IMR-90 (cell line): ENCODE results near the gene GOLIM4. TPM values are rescaled to one million over a fixed set of nuclear protein-coding genes. Genes with fewer than 3 reads are reported as not detected.

Experiments used
- ATAC-seq: fragments of 200-7000 bp; cut with Tn5 transposase; 2 replicates; pipeline ENCODE4 v1.9.1; 2020; ENCODE audit warnings: low read depth, mild to moderate bottlenecking, moderate library complexity
- BruUV-seq: library from RNA; stranded (reverse); fragments of 400-500 nt; replicated peaks from 2 replicates; lab custom pipeline; 2021; lab: Mats Ljungman, UMichigan
- CTCF ChIA-PET: fragments of 300-600 bp; formaldehyde crosslinking; extraction: SDS; loops from one replicate; lab custom pipeline; 2021; ENCODE audit warnings: antibody characterized with exemption; lab: Yijun Ruan, JAX
- POLR2A ChIA-PET: fragments of 300-600 bp; sonication (Branson Sonifier 250); formaldehyde crosslinking; loops from one replicate; lab custom pipeline; 2022; ENCODE audit warnings: antibody characterized with exemption; ENCODE audit not compliant: unreplicated experiment; lab: Charles Lee
- DNase-seq: peaks from one replicate; pipeline ENCODE4 v3.0.0; 2013
- H2AFZ ChIP-seq: replicated peaks from 2 replicates; pipeline ENCODE3; 2013; ENCODE audit warnings: low read length, mild to moderate bottlenecking; ENCODE audit not compliant: poor library complexity
- H2AK5ac ChIP-seq: 2 replicates; pipeline ENCODE4 v1.6.1; 2013; ENCODE audit warnings: low read depth, low read length, inconsistent platforms
- H2AK9ac ChIP-seq: replicated peaks from 2 replicates; pipeline ENCODE3; 2013; ENCODE audit warnings: mild to moderate bottlenecking, low read depth, low read length, moderate library complexity; ENCODE audit not compliant: poor library complexity
- H2BK120ac ChIP-seq: 2 replicates; pipeline ENCODE4 v1.6.1; 2013; ENCODE audit warnings: low read depth, low read length, inconsistent platforms
- H2BK15ac ChIP-seq: 3 replicates; pipeline ENCODE4 v1.6.1; 2013; ENCODE audit warnings: low read depth, low read length, inconsistent platforms
- H2BK20ac ChIP-seq: 2 replicates; pipeline ENCODE4 v1.6.1; 2013; ENCODE audit warnings: low read depth, mild to moderate bottlenecking, inconsistent platforms, low read length, moderate library complexity
- H2BK5ac ChIP-seq: 2 replicates; pipeline ENCODE4 v1.6.1; 2013; ENCODE audit warnings: mild to moderate bottlenecking, low read depth, low read length, inconsistent platforms; ENCODE audit not compliant: poor library complexity, severe bottlenecking
- H3K14ac ChIP-seq: replicated peaks from 2 replicates; pipeline ENCODE4 v1.6.1; 2013; ENCODE audit warnings: low read depth, low read length, inconsistent platforms
- H3K18ac ChIP-seq: 2 replicates; pipeline ENCODE4 v1.6.1; 2013; ENCODE audit warnings: low read depth, low read length, control low read depth
- H3K23ac ChIP-seq: 2 replicates; pipeline ENCODE4 v1.6.1; 2013; ENCODE audit warnings: low read depth, low read length, inconsistent platforms
- H3K27ac ChIP-seq: 2 replicates; pipeline ENCODE4 v1.5.1; 2013; ENCODE audit warnings: mild to moderate bottlenecking, control low read depth, low read length; ENCODE audit not compliant: insufficient read depth
- H3K27me3 ChIP-seq: 2 replicates; pipeline ENCODE4 v1.6.1; 2013; ENCODE audit warnings: low read length; ENCODE audit not compliant: control insufficient read depth, insufficient read depth
- H3K36me3 ChIP-seq: 2 replicates; pipeline ENCODE4 v1.6.1; 2013; ENCODE audit warnings: low read length, mixed read lengths; ENCODE audit not compliant: control insufficient read depth, insufficient read depth
- H3K4ac ChIP-seq: 2 replicates; pipeline ENCODE4 v1.6.1; 2013; ENCODE audit warnings: low read depth, low read length, inconsistent platforms
- H3K4me1 ChIP-seq: 2 replicates; pipeline ENCODE4 v1.6.1; 2013; ENCODE audit warnings: low read length, mixed read lengths; ENCODE audit not compliant: control insufficient read depth, insufficient read depth
- H3K4me2 ChIP-seq: 2 replicates; pipeline ENCODE4 v1.6.1; 2013; ENCODE audit warnings: low read depth, mild to moderate bottlenecking, control low read depth, low read length, moderate library complexity
- H3K4me3 ChIP-seq: 2 replicates; pipeline ENCODE4 v1.5.1; 2013; ENCODE audit warnings: low read depth, mild to moderate bottlenecking, control low read depth, low read length, moderate library complexity; ENCODE audit not compliant: insufficient read depth
- H3K56ac ChIP-seq: 2 replicates; pipeline ENCODE4 v1.6.1; 2013; ENCODE audit warnings: low read length, inconsistent platforms; ENCODE audit not compliant: insufficient read depth; ENCODE audit errors: extremely low read depth
- H3K79me1 ChIP-seq, 2 experiments: 2 replicates each; pipeline ENCODE4 v1.6.1; 2013; ENCODE audit warnings: low read length in 2 of 2, inconsistent platforms in 1 of 2, low read depth in 1 of 2
- H3K9ac ChIP-seq: 2 replicates; pipeline ENCODE4 v1.6.1; 2013; ENCODE audit warnings: low read depth, low read length, control low read depth
- H3K9me1 ChIP-seq: 2 replicates; pipeline ENCODE4 v1.6.1; 2013; ENCODE audit warnings: low read length, inconsistent platforms; ENCODE audit not compliant: insufficient read depth
- H3K9me3 ChIP-seq: 2 replicates; pipeline ENCODE4 v1.6.1; 2013; ENCODE audit warnings: low read length; ENCODE audit not compliant: control insufficient read depth, insufficient read depth
- H4K20me1 ChIP-seq: 2 replicates; pipeline ENCODE4 v1.6.1; 2013; ENCODE audit warnings: low read length, inconsistent platforms; ENCODE audit not compliant: insufficient read depth
- H4K5ac ChIP-seq: 2 replicates; pipeline ENCODE4 v1.6.1; 2013; ENCODE audit warnings: mild to moderate bottlenecking, low read depth, low read length, control low read depth
- H4K8ac ChIP-seq, 2 experiments: 2 replicates each; pipeline ENCODE4 v1.6.1; 2013; ENCODE audit warnings: low read depth in 2 of 2, low read length in 2 of 2, control low read depth in 1 of 2, inconsistent platforms in 1 of 2
- H4K91ac ChIP-seq: 2 replicates; pipeline ENCODE4 v1.6.1; 2013; ENCODE audit warnings: low read depth, low read length, inconsistent platforms; ENCODE audit not compliant: insufficient read depth
- BHLHE40 ChIP-seq: fragments of 150-350 bp; IDR thresholded peaks from 2 replicates; pipeline ENCODE4 v1.6.1; 2016; ENCODE audit warnings: mild to moderate bottlenecking, low read depth, low read length
- FOS ChIP-seq: fragments of 150-350 bp; IDR thresholded peaks from 2 replicates; pipeline ENCODE4 v1.6.1; 2016; ENCODE audit warnings: low read depth, low read length
- MAZ ChIP-seq: IDR thresholded peaks from 2 replicates; pipeline ENCODE4 v1.6.1; 2012; ENCODE audit warnings: low read depth, mild to moderate bottlenecking, low read length, improper control_type of control experiment, moderate library complexity, borderline replicate concordance
- POLR2A ChIP-seq: IDR thresholded peaks from 2 replicates; pipeline ENCODE4 v1.6.1; 2012; ENCODE audit warnings: mild to moderate bottlenecking, low read depth, low read length
- RAD21 ChIP-seq: IDR thresholded peaks from 2 replicates; pipeline ENCODE4 v1.6.1; 2012; ENCODE audit warnings: low read length, improper control_type of control experiment
- WGBS, 2 experiments: methylation state at CpG; one replicate each; pipeline versions ENCODE4 v1.1.5 to v1.1.7; 2013; ENCODE audit warnings: missing lambda C conversion rate in 2 of 2; ENCODE audit not compliant: insufficient read length in 1 of 2; ENCODE audit errors: extremely low coverage in 2 of 2; 5-methylcytosine and 5-hydroxymethylcytosine counted together
- dilution Hi-C: fragments of 300-500 bp; cut with HindIII; formaldehyde crosslinking; loops from one replicate; pipeline ENCODE4 v1.14.3; 2018; ENCODE audit warnings: low sequenced_read_pairs; ENCODE audit not compliant: unreplicated experiment
- in situ Hi-C: fragments of 300-500 bp; cut with MboI; formaldehyde crosslinking; loops from 3 replicates; pipeline ENCODE4 v1.14.3; 2019; ENCODE audit warnings: low sequenced_read_pairs, inconsistent platforms, mixed read lengths
- intact Hi-C: fragments of 100-400 bp; cut with micrococcal nuclease; formaldehyde crosslinking; loops from 2 replicates; pipeline ENCODE4 v1.10.0; 2022
- polyA plus RNA-seq, 3 experiments: library from polyadenylated mRNA; depleted of rRNA; stranded (reverse); fragments of >200 nt; gene quantifications; 2 replicates each; pipeline ENCODE4 v1.2.3, GENCODE V29; 2012; ENCODE audit warnings: low replicate concordance in 1 of 3
- total RNA-seq: library from RNA; depleted of rRNA; stranded (reverse); fragments of >200 nt; gene quantifications from 2 replicates; pipeline ENCODE4 v1.2.3, GENCODE V29; 2012

The GOLIM4 gene
- total and polyA plus RNA-seq, 2 of the 4 experiments (the other 2 are of a cell fraction): 44.6 to 71.2 TPM

GRCh38 chr3:167983583-167983982 is 112.1 kb downstream of the GOLIM4 start:
- H2BK5ac ChIP-seq: no peak overlapping the region
- ChIA-PET CTCF (no interaction called here), POLR2A (no interaction called here)
- no peaks in the 10 kb centered on the region for H3K27me3 ChIP-seq
- no peak overlapping the region for H3K56ac ChIP-seq
- H2AK5ac ChIP-seq: no peak overlapping the region
- no peak overlapping the region for H3K27ac ChIP-seq
- no peaks in the 10 kb centered on the region for H3K4me1 ChIP-seq
- no peaks in the 10 kb centered on the region for H3K9me3 ChIP-seq
- no peak overlapping the region for H3K9ac ChIP-seq
- H3K18ac ChIP-seq: no peak overlapping the region
- no peak overlapping the region for H2BK120ac ChIP-seq
- H2AK9ac ChIP-seq: no peak overlapping the region
- no peak overlapping the region for H3K4me2 ChIP-seq
- no peaks in the 10 kb centered on the region for H3K36me3 ChIP-seq
- no peak overlapping the region for H2BK20ac ChIP-seq
- intact Hi-C loops (no loop called here), in situ Hi-C loops (no loop called here), dilution Hi-C loops (no loop called here)
- no peak overlapping the region for H2AFZ ChIP-seq
- no peak overlapping the region for H3K14ac ChIP-seq
- WGBS, 2 experiments: no CpG with 5 or more reads among the region's 2 CpGs
- no peak overlapping the region for H3K4ac ChIP-seq
- DNase-seq (no peak), ATAC-seq (no peak)
- H4K91ac ChIP-seq: no peak overlapping the region
- H4K5ac ChIP-seq: no peak overlapping the region
- no peaks in the 10 kb centered on the region for H4K20me1 ChIP-seq
- TF ChIP-seq FOS (no peak), BHLHE40 (no peak), RAD21 (no peak), MAZ (no peak), POLR2A (no peak)
- no peaks in the 10 kb centered on the region for H3K79me1 ChIP-seq
- BruUV-seq: no TSS peak
- H3K23ac ChIP-seq: no peak overlapping the region
- no peak overlapping the region for H4K8ac ChIP-seq
- no peak overlapping the region for H2BK15ac ChIP-seq
- H3K4me3 ChIP-seq: no peak overlapping the region
- no peaks in the 10 kb centered on the region for H3K9me1 ChIP-seq
